ENCODE results near the gene PRM1.

PRM1 gene

GRCh38 chr16:11251525-11252481 is 29.3 kb downstream of the PRM1 start:
- no peak for DNase-seq

- DNase-seq: no peak
Measured at GRCh38 chr16:11250786-11251524, 30.2 kb downstream of the PRM1 start.

GRCh38 chr16:11250091-11250785 is 30.9 kb downstream of the PRM1 start:
- DNase-seq: no peak

- no peak for DNase-seq
Measured at GRCh38 chr16:11249233-11250061, 31.7 kb downstream of the PRM1 start.

GRCh38 chr16:11248133-11248532 is 33.0 kb downstream of the PRM1 start:
- no peak for DNase-seq

- DNase-seq: no peak
Measured at GRCh38 chr16:11245988-11246387, 35.1 kb downstream of the PRM1 start.

GRCh38 chr16:11245222-11245737 is 35.9 kb downstream of the PRM1 start:
- DNase-seq: no peak

- DNase-seq: no peak
Measured at GRCh38 chr16:11242658-11243057, 38.5 kb downstream of the PRM1 start.

- DNase-seq: no peak
Measured at GRCh38 chr16:11241480-11242204, 39.5 kb downstream of the PRM1 start.

GRCh38 chr16:11240636-11241473 is 40.3 kb downstream of the PRM1 start:
- DNase-seq: no peak

GRCh38 chr16:11239644-11240632 is 41.2 kb downstream of the PRM1 start:
- no peak for DNase-seq

- no peak for DNase-seq
Measured at GRCh38 chr16:11238272-11239202, 42.6 kb downstream of the PRM1 start.

- DNase-seq: no peak
Measured at GRCh38 chr16:11236461-11237254, 44.5 kb downstream of the PRM1 start.

GRCh38 chr16:11235703-11235991 is 45.5 kb downstream of the PRM1 start:
- DNase-seq: no peak

GRCh38 chr16:11234884-11235702 is 46.0 kb downstream of the PRM1 start:
- no peak for DNase-seq

GRCh38 chr16:11233727-11234376 is 47.3 kb downstream of the PRM1 start:
- DNase-seq: no peak

Measured in right forelimb (tissue), 1 donor.